ENCODE data around the gene PARVA.

- no peak for TF ChIP-seq POLR2A (IDR thresholded peaks at IDR 0.05; ENCODE audit: low read depth, low read length)
- TF ChIP-seq POLR2AphosphoS5 (IDR thresholded peaks at IDR 0.05; ENCODE audit: low read depth, low read length) = no peak
Observed at GRCh38 chr11:12386309-12386708, 8.9 kb downstream of the PARVA start.
